ENCODE measurements around the gene ROBO1.

DNA sequence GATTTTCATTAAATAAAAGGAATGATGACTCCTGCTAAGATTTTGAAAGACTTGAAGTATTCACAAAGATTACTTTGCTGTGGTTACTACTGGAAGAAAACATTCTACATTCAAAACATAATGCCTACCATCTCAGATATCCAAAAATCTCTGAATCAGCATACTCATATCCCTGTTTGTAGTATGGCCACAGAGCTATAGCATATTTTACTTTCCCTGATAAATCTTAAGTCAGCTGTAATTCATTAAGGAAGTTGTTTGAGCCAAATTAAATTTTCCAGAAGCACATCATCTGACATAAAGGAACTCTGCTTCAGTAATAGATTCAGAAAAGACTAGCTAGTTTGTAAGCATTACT is 942.0 kb downstream of the ROBO1 start:
- TF ChIP-seq, protein P1, sequence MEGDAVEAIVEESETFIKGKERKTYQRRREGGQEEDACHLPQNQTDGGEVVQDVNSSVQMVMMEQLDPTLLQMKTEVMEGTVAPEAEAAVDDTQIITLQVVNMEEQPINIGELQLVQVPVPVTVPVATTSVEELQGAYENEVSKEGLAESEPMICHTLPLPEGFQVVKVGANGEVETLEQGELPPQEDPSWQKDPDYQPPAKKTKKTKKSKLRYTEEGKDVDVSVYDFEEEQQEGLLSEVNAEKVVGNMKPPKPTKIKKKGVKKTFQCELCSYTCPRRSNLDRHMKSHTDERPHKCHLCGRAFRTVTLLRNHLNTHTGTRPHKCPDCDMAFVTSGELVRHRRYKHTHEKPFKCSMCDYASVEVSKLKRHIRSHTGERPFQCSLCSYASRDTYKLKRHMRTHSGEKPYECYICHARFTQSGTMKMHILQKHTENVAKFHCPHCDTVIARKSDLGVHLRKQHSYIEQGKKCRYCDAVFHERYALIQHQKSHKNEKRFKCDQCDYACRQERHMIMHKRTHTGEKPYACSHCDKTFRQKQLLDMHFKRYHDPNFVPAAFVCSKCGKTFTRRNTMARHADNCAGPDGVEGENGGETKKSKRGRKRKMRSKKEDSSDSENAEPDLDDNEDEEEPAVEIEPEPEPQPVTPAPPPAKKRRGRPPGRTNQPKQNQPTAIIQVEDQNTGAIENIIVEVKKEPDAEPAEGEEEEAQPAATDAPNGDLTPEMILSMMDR (IDR thresholded peaks at IDR 0.05) = no peak
- TF ChIP-seq EZH2phosphoT487 (IDR thresholded peaks at IDR 0.05) = no peak
- TF ChIP-seq EZH2 (IDR thresholded peaks at IDR 0.05) = no peak
